Measurements from ENCODE around the gene PTPRZ1.

Gene PTPRZ1

DNA sequence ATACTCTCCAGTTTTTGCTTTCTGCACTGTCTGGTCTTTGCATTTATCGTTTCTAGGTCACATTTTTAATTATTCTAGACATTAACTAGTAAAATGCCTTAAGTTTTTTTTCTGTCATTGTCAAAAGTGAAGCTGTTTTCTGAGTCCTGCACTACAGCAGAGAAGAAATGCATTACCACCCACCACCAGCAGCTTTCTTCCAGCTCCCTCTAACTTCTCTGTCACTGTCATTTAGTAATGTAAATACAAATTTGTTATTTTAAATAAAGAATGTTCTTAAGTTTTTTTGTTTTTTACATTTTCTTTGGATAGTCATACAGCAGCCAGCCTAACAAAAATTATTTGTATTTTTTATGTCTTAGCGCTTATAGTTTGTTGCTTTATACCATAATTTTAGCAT lies 18.8 kb downstream of the PTPRZ1 start:
- DNase-seq (ENCODE audit: low read depth in 2 of 2) = no peak

GRCh38 chr7:121901026-121901425 lies 28.1 kb downstream of the PTPRZ1 start:
- no peak for DNase-seq (ENCODE audit: low read depth in 2 of 2)

- DNase-seq (ENCODE audit: low read depth in 2 of 2) = no peak
These were observed 31.2 kb downstream of the PTPRZ1 start for GRCh38 chr7:121904120-121904519.

GRCh38 chr7:121908042-121908441 lies 35.1 kb downstream of the PTPRZ1 start:
- DNase-seq (ENCODE audit: low read depth in 2 of 2) = no peak

DNA sequence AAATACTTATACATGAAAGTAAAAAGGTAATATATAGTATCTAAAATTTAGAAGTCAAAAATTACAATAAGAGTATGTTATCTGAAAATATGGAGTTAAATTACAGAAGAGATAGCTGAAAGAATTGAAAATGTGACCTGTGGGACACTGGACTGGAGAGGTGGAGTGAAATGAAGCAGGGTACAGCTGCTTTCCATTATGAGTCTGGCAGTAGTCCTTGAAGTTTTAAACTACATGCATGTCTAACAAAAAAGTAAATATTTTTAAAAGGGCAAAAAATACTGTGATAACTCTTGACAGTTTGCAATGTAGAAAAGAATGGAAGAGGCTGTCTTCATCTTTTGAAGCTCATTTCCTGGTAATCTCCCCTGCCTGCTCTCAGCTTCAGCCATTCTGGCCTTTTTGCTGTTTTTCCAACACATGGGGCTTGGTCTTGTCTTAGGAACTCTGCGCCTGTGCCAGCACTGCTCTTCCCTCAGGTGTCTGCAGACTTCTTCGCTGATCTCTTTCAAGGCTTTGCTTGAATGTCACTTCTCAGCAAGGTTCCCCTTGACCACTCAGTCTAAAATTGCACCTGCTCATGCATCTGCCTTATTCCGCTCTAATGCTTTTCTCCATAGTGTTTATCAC lies 36.9 kb downstream of the PTPRZ1 start:
- DNase-seq (ENCODE audit: low read depth in 2 of 2) = no peak

DNA sequence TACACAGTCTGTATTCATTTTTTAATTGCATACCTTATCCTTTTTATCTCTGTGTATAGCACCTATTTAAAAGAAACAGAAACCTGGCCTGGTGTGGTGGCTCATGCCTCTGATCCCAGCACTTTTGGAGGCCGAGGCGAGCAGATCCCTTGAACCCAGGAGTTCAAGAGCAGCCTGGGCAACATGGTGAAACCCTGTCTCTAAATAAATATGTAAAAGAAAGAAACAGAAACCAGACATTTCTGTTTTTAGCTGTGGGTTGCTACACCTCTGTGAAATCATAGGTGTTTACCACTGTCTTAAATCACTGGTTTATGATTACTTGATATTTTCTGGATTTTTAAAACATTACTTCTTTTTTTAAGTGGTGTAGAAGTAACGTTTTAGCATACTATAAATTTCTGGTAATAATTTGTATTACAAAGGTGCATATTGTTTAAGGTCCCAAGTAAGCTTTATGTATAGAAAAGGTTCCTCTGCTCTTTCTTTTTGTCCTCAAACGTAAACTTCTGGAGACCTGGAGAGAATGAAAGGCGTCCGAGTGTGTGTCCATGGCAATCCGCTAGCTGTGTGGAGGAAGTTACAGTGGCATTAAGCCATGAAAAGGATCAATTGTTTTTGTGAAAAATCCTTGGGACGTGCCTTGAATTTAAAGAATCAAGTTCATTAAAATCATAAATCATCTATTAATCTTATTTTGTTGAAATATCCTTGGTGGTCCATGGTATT lies 41.1 kb downstream of the PTPRZ1 start:
- no peak for DNase-seq (ENCODE audit: low read depth in 2 of 2)

GRCh38 chr7:121914676-121915279 lies 41.8 kb downstream of the PTPRZ1 start:
- DNase-seq (ENCODE audit: low read depth in 2 of 2) = no peak

DNA sequence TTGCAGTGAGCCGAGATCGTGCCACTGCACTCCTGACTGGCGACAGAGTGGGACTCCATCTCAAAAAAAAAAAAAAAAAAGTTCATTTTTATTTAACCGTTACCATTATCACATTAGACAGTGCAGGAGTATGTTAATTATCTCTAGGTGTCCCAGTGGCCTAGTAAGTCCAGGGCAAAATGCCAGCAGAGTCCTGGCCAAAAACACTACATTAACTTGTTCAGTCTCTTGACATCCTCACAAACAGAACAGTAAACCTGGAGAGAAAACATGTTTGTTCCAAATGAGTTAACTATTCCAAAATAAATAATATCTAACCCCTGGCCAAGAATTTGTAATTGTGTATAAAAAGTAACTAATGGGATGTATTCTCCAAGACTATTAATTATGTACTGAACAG lies 43.2 kb downstream of the PTPRZ1 start:
- DNase-seq (ENCODE audit: low read depth in 2 of 2) = no peak

DNA sequence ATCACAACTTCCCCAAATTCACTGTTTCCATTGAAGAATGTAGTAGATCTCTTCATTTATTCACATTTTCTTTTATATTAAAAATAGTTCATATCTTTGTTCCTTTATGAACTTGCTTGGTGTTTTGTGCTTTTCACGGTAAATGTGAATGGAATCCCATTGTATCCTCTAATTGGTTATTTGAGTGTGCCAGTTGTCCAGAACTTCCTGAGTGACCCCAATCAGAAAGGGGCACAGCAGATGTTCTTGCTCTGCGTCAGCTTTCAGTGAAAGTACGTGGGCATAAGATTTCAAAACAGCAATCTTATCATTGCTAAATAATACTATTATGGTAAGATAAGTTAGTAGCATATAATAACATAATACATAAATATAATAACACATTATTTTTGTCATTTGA lies 47.0 kb downstream of the PTPRZ1 start:
- DNase-seq (ENCODE audit: low read depth in 2 of 2) = no peak

- no peak for DNase-seq (ENCODE audit: low read depth in 2 of 2)
These were observed 51.6 kb downstream of the PTPRZ1 start for GRCh38 chr7:121924269-121925186.

GRCh38 chr7:121931149-121931902 lies 58.4 kb downstream of the PTPRZ1 start:
- no peak for DNase-seq (ENCODE audit: low read depth in 2 of 2)

DNA sequence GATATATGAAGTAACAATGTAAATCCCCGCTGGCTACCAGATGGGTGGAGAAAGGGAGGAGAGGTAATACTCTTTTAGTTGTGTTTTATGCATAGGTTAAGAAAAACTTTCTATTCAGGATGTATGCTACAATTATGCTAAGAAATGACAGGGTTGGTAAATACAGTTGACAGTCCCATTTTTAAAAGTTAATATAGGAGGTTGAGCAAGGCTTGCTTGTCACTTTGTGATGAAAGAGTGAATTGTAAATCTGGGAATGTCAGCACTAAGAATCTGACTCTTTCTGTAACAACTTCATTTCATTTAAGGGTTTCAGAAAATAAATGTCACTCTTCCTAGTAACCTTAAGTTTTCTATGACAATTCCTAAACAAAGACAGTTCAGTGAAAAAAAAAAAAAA lies 59.8 kb downstream of the PTPRZ1 start:
- no peak for DNase-seq (ENCODE audit: low read depth in 2 of 2)

GRCh38 chr7:121936951-121937623 lies 64.1 kb downstream of the PTPRZ1 start:
- no peak for DNase-seq (ENCODE audit: low read depth in 2 of 2)

GRCh38 chr7:121938429-121938996 lies 65.6 kb downstream of the PTPRZ1 start:
- DNase-seq (ENCODE audit: low read depth in 2 of 2) = no peak

GRCh38 chr7:121940918-121941317 lies 68.0 kb downstream of the PTPRZ1 start:
- no peak for DNase-seq (ENCODE audit: low read depth in 2 of 2)

- DNase-seq (ENCODE audit: low read depth in 2 of 2) = no peak
These were observed 68.9 kb downstream of the PTPRZ1 start for GRCh38 chr7:121941830-121942229.

DNA sequence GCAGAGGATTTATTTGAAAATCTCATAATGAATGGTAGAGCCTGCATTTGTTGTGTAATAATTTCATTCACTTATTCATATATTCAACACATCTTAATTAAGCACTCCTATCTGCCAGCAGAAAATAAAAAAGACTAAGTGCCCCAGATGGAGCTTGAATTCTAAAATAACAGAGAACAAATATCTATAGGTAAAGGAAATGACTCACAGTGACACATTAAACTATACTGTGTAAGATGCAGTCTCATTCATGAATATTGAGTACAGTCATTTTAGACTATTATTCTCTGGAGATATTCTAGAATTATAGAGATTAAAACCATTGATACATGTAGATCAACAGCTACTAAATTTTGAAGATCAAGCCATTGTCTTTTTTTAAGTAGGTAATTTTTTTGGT lies 72.1 kb downstream of the PTPRZ1 start:
- DNase-seq (ENCODE audit: low read depth in 2 of 2) = no peak

GRCh38 chr7:121945480-121946236 lies 72.7 kb downstream of the PTPRZ1 start:
- no peak for DNase-seq (ENCODE audit: low read depth in 2 of 2)

- no peak for DNase-seq (ENCODE audit: low read depth in 2 of 2)
These were observed 80.2 kb downstream of the PTPRZ1 start for GRCh38 chr7:121953164-121953563.

DNA sequence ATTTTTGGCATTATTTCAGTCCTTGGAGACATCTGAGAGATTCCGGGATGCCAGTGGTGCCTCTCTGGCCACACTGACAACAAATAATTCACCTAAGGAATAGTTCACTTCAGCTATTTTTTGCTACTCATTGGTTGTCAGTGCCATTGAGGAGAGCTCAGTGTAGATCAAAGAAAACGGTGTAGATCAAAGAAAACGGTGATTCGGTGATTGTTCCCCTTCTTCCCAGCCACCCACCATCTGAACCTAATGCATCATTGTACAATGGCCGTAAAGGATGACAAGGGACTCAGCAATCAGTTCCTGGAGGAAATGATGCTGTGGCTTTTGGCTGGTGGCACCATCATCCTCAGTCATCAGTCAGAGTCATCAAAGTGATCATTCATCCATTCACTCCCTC lies 80.6 kb downstream of the PTPRZ1 start:
- no peak for DNase-seq (ENCODE audit: low read depth in 2 of 2)
